Islet precursor cell (in vitro differentiated cells): ENCODE results near the gene NFATC3.
"Not testable (repeated sequence)": the region's sequence is repeated elsewhere in the genome, so short reads cannot be mapped to it uniquely, and the experiment has no call there.

Experiments used
- DNase-seq: peaks from one replicate; pipeline ENCODE4 v3.0.0-alpha.2; 2018

Gene NFATC3

GRCh38 chr16:68090130-68090529 is 5.0 kb downstream of the NFATC3 start:
- DNase-seq = no peak

GRCh38 chr16:68090533-68090932 is 5.4 kb downstream of the NFATC3 start:
- no peak for DNase-seq

GRCh38 chr16:68091380-68092261 is 6.5 kb downstream of the NFATC3 start:
- no peak for DNase-seq

GRCh38 chr16:68092275-68092674 is 7.1 kb downstream of the NFATC3 start:
- not testable (repeated sequence) for DNase-seq

GRCh38 chr16:68093816-68094613 is 8.8 kb downstream of the NFATC3 start:
- no peak for DNase-seq

GRCh38 chr16:68094614-68094934 is 9.4 kb downstream of the NFATC3 start:
- no peak for DNase-seq

GRCh38 chr16:68096491-68096890 is 11.3 kb downstream of the NFATC3 start:
- no peak for DNase-seq

GRCh38 chr16:68097088-68097487 is 11.9 kb downstream of the NFATC3 start:
- DNase-seq = no peak

- no peak for DNase-seq
Measured at GRCh38 chr16:68097895-68098294, 12.7 kb downstream of the NFATC3 start.

- no peak for DNase-seq
Measured at GRCh38 chr16:68100488-68100887, 15.3 kb downstream of the NFATC3 start.

- DNase-seq = no peak
Measured at GRCh38 chr16:68105611-68106010, 20.4 kb downstream of the NFATC3 start.

- DNase-seq = not testable (repeated sequence)
Measured at GRCh38 chr16:68107230-68107928, 22.2 kb downstream of the NFATC3 start.

- not testable (repeated sequence) for DNase-seq
Measured at GRCh38 chr16:68109156-68109555, 24.0 kb downstream of the NFATC3 start.

- DNase-seq = not testable (repeated sequence)
Measured at GRCh38 chr16:68110611-68111010, 25.4 kb downstream of the NFATC3 start.

GRCh38 chr16:68111379-68111778 is 26.2 kb downstream of the NFATC3 start:
- no peak for DNase-seq

GRCh38 chr16:68113059-68113761 is 28.0 kb downstream of the NFATC3 start:
- DNase-seq = no peak

GRCh38 chr16:68113765-68114240 is 28.6 kb downstream of the NFATC3 start:
- no peak for DNase-seq

GRCh38 chr16:68114939-68115338 is 29.8 kb downstream of the NFATC3 start:
- not testable (repeated sequence) for DNase-seq

GRCh38 chr16:68115851-68116250 is 30.7 kb downstream of the NFATC3 start:
- DNase-seq = no peak

- DNase-seq = no peak
Measured at GRCh38 chr16:68116256-68116867, 31.2 kb downstream of the NFATC3 start.

GRCh38 chr16:68117884-68118283 is 32.7 kb downstream of the NFATC3 start:
- DNase-seq = no peak

- not testable (repeated sequence) for DNase-seq
Measured at GRCh38 chr16:68118954-68119353, 33.8 kb downstream of the NFATC3 start.
